HG03460 (cell line): Measurements from ENCODE around the gene OR5M3.

Experiments used
- ATAC-seq: cut with Tn5 transposase; IDR thresholded peaks from one replicate; pipeline ENCODE4 v1.9.1; 2021; ENCODE audit not compliant: unreplicated experiment

The OR5M3 gene

DNA sequence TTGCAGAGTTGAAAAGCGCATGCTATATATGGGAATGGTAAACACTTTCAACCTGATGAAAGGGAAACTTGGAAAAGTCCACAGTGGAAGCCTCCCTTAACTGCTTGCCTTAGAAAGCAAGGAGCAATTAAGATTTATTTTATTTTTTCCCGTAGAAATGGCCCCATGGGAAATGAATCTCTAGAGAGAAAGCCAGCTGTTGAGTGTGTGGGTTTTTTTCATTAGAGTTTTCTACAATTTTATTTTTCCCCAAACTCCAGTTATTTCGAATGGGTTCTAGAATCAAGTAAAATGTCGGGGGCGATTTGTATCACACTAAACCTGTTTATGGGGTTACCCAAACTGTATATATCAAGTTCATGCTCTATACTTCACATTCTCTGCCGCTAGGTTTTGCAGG, at the start of gene OR5M3:
Gene OR5M3 (minus strand): TSS at position 101 of the 400 bp plus-strand sequence. CDS start 2,855 bp downstream, outside the sequence.
- ATAC-seq, result no peak

DNA sequence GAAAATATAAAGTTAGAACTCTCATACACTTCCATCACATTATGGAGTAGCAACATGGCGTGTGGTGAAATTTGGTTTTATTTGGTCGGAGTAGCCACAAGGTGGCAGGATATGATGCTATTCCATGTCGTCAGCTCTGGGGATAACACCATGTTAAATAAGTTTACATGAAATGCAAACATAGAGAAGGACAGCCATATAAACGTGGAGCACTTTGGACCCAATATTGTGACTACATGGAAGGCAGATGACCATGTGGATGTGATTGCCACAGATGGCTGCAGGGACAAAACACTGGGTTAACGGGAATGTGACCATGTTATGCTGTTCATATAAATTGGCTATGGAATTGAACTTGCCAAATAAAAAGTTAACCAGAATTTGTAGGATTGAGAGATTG, 48.9 kb upstream of the OR5M3 start:
- ATAC-seq, result no peak

DNA sequence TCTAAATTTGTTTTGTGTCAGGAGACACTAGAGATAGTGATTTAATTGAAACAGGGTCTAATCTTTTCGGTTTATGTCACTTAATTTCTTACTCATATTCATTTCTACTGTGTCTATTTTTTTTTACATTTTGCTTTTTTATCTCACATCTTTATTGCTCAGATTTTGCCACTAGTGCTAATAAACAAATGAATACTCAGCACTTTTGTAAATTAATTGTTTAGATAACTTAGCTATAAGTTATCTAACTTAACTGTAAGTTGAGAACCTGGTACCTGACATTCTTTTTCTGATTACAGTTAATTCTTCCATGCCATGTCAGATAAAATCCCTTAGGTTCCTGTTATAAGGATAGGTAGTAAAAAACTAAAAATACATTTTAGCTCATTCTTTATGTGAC, 40.1 kb upstream of the OR5M3 start:
- ATAC-seq, result no peak

DNA sequence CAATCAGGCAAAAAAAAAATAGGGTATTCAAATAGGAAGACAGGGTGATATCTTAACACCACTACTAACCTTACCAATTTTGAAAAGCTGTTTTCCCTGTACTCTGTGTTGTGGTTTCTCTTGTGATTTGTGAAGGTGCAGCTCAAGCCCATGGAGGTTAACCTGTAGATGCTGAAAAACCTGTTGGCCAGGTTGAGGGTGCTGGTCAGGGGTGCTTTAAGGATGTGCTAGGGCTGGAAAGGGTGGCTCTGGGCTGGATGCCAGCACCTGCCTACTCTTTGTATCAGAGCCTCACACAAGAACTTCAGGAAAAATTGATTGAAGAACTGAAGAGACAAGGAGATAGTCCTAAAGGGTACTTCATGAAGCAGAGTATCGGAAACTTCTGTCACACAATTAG, 36.3 kb upstream of the OR5M3 start:
- no peak for ATAC-seq

DNA sequence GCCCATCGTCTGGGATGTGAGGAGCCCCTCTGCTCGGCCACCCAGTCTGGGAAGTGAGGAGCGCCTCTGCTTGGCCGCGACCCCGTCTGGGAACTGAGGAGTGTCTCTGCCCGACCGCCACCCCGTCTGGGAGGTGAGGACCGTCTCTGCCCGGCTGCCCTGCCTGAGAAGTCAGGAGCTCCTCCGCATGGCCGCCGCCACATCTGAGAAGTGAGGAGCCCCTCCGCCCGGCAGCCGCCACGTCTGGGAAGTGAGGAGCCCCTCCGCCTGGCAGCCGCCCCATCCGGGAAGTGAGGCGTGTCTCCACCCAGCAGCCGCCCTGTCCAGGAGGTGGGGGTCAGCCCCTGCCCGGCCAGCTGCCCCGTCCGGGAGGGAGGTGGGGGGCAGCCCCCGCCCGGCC, 23.9 kb upstream of the OR5M3 start:
- no peak for ATAC-seq

DNA sequence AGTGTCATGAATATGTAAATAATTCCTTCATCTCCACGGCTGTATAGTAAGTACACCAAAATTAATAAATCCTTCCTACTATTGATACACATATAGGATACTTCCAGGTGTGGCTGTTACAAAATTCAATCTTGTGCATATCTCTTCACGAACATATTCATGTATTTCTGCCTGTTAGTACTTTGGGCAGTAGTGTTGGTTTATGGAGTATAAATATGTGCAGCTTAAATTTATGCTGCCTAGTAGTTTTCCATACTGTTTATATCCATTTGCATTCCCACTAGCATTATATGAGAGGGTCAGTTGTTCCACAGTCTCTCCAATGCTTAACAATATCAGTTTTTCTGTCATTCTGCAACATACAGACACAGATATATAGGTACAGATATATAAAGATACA, 22.0 kb upstream of the OR5M3 start:
- ATAC-seq, result no peak

DNA sequence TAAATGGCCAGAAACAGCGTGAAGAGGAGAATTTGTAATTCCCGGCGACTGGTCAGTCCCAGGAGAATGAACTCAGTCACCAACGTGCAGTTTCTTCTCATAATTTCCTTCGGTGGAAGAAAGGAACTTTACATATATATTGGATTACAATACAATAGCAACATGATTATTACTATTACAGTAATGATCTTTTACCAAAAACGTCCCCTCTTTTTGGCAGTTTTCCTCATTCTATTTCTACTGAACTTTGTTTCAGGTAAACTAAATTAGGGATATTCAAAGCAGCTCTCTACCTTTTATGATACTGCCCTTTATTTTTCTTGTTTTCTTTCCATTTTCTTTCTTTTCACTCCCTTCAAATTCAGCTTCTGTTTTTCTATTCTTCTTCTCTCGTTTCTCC, 18.1 kb upstream of the OR5M3 start, which contains the start of gene OR5M8:
Gene OR5M8 (minus strand): TSS at position 101 of the 400 bp plus-strand sequence. CDS start 0 bp downstream, at position 101.
- no peak for ATAC-seq

DNA sequence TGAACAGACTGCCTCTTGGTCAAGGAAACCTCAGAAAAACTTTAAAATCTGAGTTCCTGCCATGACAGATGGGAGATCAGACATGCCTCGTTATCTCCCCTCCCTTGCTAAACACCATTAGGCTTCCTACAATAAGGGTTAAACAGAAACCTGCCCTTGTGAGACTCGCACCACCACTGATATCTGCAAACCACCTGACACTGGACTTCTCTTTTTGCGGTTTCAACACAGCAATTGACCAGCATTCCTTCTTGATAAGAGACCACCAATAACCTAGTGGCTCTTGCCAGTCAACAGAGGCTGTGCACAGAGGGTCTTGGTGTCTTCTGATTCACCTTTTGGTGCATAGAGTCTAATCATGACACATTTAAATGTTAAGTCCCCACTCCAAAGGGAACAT, 13.6 kb upstream of the OR5M3 start:
- no peak for ATAC-seq

DNA sequence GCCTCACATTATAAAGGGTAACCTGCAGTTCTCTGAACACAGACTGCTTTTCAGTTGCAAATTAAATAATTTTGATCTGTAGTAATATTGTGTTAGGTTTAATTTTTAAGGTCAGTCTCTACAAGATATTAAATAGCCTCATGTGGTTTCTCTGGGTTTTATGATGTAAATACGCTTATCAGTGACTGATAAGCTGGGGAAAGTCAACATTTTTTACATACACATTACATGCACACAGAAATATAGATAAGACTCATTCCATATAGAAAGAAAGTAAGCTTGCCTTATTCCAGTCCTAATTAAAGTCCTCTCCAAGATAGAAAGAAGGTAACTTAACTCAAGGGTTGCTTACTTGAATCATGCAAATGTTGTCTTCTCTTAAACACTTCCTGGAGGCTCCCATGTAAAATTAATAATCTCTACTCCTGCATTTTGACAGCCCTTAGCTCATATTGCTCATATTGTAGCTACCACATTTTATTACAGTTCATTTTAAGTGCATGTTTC, 1.6 kb upstream of the OR5M3 start:
- no peak for ATAC-seq

DNA sequence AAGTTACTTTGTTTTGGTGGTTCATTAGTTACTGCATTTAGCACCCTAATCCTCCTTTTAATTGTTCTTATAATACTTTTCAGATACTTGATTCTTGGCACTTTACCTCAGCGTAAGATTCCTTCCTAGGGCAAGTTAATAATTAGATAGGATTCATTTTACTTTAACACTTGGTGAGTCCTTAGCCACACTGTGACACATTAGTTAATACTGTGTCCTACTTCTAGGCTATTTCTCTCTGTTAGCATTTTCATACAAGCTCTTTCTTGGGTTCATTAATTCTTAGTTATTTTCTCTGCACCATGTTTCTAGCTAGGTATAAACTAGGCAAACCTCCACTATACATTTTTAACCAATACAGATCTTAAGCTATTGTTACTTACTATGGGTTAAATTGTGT, 16.1 kb downstream of the OR5M3 start:
- ATAC-seq, result no peak

DNA sequence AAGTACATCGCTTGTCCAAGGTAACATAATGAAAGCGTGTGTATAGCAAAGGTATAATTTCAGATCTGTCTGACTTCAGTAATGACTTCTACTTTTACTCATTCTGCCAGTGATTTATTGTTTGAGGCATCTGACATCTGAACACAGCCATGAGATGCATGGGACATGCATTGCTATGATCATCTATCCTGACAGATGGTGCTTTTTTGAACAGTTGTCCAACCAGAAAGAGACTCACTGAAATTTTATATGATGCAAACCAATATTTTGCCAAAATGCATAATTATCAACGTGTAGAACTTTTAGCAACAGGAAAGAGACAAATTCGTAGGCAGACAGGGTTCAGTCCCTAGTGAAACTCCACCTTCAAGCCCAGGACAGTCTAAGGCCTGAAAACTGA, 19.6 kb downstream of the OR5M3 start:
- no peak for ATAC-seq
